Activated T-helper 1 cell treated with anti-CD3 and anti-CD28 coated beads, Interleukin-12 subunit alpha, Interleukin-12 subunit beta, Interleukin-2, Interleukin-4 antibody, amounts not matched to agents 30 ng/mL and 10 ng/mL and 1 ng/mL, durations not matched to agents 14 hours and 24 hours and 36 hours (primary cell): Measurements from ENCODE around the gene UBE3A. TPM values are rescaled to one million over a fixed set of nuclear protein-coding genes. Genes with fewer than 3 reads are reported as not detected.
"Not testable (repeated sequence)": the region's sequence is repeated elsewhere in the genome, so short reads cannot be mapped to it uniquely, and the experiment has no call there.

Experiments
- DNase-seq: peaks from one replicate; pipeline ENCODE4 v3.0.0; 2021; ENCODE audit warnings: low spot score
- H3K27ac Mint-ChIP-seq: one replicate; pipeline ENCODE4 v1.8.0; 2021; ENCODE audit warnings: mild to moderate bottlenecking, mixed read lengths
- H3K27me3 Mint-ChIP-seq: one replicate; pipeline ENCODE4 v1.8.0; 2022; ENCODE audit warnings: mild to moderate bottlenecking, moderate library complexity, mixed read lengths; ENCODE audit not compliant: insufficient read depth
- H3K36me3 Mint-ChIP-seq: one replicate; pipeline ENCODE4 v1.8.0; 2021; ENCODE audit warnings: low read depth, mixed read lengths
- H3K4me1 Mint-ChIP-seq: one replicate; pipeline ENCODE4 v1.8.0; 2021; ENCODE audit warnings: low read depth, mixed read lengths
- H3K4me3 Mint-ChIP-seq: one replicate; pipeline ENCODE4 v1.8.0; 2021; ENCODE audit warnings: mild to moderate bottlenecking, moderate library complexity, mixed read lengths
- H3K9me3 Mint-ChIP-seq: one replicate; pipeline ENCODE4 v1.8.0; 2021; ENCODE audit warnings: mixed read lengths
- intact Hi-C: fragments of 100-400 bp; cut with micrococcal nuclease; formaldehyde crosslinking; loops from one replicate; pipeline ENCODE4 v1.15.1; 2024
- total RNA-seq: library from RNA; stranded (reverse); gene quantifications from 2 replicates; pipeline ENCODE4 v1.2.3, GENCODE V29; 2022

Gene UBE3A
- total RNA-seq, 1 donor from 2014 or later = 115 TPM

DNA sequence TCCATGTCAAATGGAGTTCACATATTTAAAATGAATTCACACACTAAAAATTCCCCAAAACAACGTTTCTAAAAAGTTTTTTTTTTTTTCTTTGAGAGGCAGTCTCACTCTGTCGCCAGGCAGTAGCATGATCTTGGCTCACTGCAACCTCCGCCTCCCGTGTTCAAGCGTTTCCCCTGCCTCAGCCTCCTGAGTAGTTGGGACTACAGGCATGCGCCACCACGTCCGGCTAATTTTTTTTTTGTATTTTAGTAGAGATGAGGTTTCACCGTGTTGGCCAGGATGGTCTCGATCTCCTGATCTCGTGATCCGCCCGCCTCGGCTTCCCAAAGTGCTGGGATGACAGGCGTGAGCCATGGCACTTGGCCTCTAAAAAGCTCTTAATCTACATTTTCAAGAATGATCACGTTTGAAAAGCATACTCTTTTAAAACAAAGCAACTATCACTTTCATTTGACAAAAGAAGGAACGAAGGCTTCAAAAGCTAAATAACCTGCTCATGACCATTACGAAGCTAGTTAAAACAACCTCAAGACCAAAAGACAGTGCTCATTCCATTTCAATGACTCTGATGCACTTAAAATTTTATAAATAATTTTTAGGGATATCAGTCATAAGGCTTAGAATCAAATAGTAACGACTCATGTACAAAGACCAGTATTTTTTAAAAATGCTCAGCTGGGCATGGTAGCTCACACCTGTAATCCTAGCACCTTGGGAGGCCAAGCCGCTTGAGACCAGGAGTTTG is 5.5 kb downstream of the UBE3A start:
- no peak for DNase-seq
- no peak overlapping the region for H3K27ac Mint-ChIP-seq
- no peaks in the 10 kb centered on the region for H3K27me3 Mint-ChIP-seq
- H3K36me3 Mint-ChIP-seq = peaks cover 9% of the 10 kb centered on the region
- intact Hi-C loops = no loop called here
- no peak overlapping the region for H3K4me3 Mint-ChIP-seq
- no peaks in the 10 kb centered on the region for H3K9me3 Mint-ChIP-seq
- peaks cover 38% of the 10 kb centered on the region for H3K4me1 Mint-ChIP-seq

- H3K27me3 Mint-ChIP-seq = no peaks in the 10 kb centered on the region
- peaks cover 41% of the 10 kb centered on the region for H3K4me1 Mint-ChIP-seq
- H3K27ac Mint-ChIP-seq = no peak overlapping the region
- intact Hi-C loops = no loop called here
- H3K36me3 Mint-ChIP-seq = peaks cover 14% of the 10 kb centered on the region
- H3K4me3 Mint-ChIP-seq = no peak overlapping the region
- DNase-seq = no peak
- no peaks in the 10 kb centered on the region for H3K9me3 Mint-ChIP-seq
These were observed 6.8 kb downstream of the UBE3A start for GRCh38 chr15:25431836-25432561.

- Mint-ChIP-seq H3K4me1 (peaks cover 28% of the 10 kb centered on the region), H3K36me3 (peaks cover 24% of the 10 kb centered on the region), H3K27ac (no peak overlapping the region), H3K9me3 (peaks cover 17% of the 10 kb centered on the region), H3K4me3 (no peak overlapping the region), H3K27me3 (no peaks in the 10 kb centered on the region)
- no peak for DNase-seq
- intact Hi-C loops = no loop called here
These were observed 11.0 kb downstream of the UBE3A start for GRCh38 chr15:25427861-25428260.

GRCh38 chr15:25426896-25427610 is 11.8 kb downstream of the UBE3A start:
- Mint-ChIP-seq H3K9me3 (peaks cover 17% of the 10 kb centered on the region), H3K4me3 (no peak overlapping the region), H3K36me3 (peaks cover 24% of the 10 kb centered on the region), H3K27me3 (no peaks in the 10 kb centered on the region), H3K4me1 (peaks cover 27% of the 10 kb centered on the region), H3K27ac (no peak overlapping the region)
- intact Hi-C loops = no loop called here
- DNase-seq = no peak

DNA sequence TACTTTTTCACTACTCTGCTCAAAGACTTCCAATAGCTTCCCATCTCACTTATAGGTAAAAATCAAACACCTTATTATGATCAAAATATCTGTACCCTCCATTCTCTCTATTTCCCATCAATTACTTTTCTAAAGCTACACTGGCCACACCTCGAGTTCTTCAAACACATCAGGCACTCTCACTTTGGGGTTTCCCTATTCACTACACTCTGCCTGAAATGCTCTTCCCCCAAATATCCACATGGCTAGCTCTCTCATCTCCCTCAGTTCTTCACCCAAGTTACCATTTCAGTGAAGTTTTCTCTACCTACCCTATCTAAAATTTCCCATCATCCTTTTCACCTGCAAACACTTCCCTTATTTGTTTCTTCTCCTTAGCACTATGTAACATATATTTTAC is 14.8 kb downstream of the UBE3A start:
- H3K4me3 Mint-ChIP-seq = no peak overlapping the region
- no peak overlapping the region for H3K27ac Mint-ChIP-seq
- no peaks in the 10 kb centered on the region for H3K27me3 Mint-ChIP-seq
- DNase-seq = no peak
- H3K4me1 Mint-ChIP-seq = peaks cover 23% of the 10 kb centered on the region
- H3K9me3 Mint-ChIP-seq = peaks cover 37% of the 10 kb centered on the region
- intact Hi-C loops = no loop called here
- peaks cover 39% of the 10 kb centered on the region for H3K36me3 Mint-ChIP-seq

- Mint-ChIP-seq H3K27me3 (no peaks in the 10 kb centered on the region), H3K36me3 (peaks cover 41% of the 10 kb centered on the region), H3K4me3 (no peak overlapping the region), H3K9me3 (peaks cover 44% of the 10 kb centered on the region), H3K27ac (no peak overlapping the region), H3K4me1 (peaks cover 23% of the 10 kb centered on the region)
- intact Hi-C loops = no loop called here
- no peak for DNase-seq
These were observed 16.8 kb downstream of the UBE3A start for GRCh38 chr15:25422021-25422420.

GRCh38 chr15:25418202-25418601 is 20.6 kb downstream of the UBE3A start:
- no peak for DNase-seq
- H3K27me3 Mint-ChIP-seq = no peaks in the 10 kb centered on the region
- peaks cover 47% of the 10 kb centered on the region for H3K9me3 Mint-ChIP-seq
- H3K27ac Mint-ChIP-seq = no peak overlapping the region
- intact Hi-C loops = no loop called here
- no peak overlapping the region for H3K4me3 Mint-ChIP-seq
- H3K36me3 Mint-ChIP-seq = peaks cover 36% of the 10 kb centered on the region
- H3K4me1 Mint-ChIP-seq = peaks cover 32% of the 10 kb centered on the region

GRCh38 chr15:25417604-25418003 is 21.2 kb downstream of the UBE3A start:
- H3K36me3 Mint-ChIP-seq = peaks cover 37% of the 10 kb centered on the region
- H3K9me3 Mint-ChIP-seq = peaks cover 47% of the 10 kb centered on the region
- no peak for DNase-seq
- no peaks in the 10 kb centered on the region for H3K27me3 Mint-ChIP-seq
- no peak overlapping the region for H3K27ac Mint-ChIP-seq
- H3K4me3 Mint-ChIP-seq = no peak overlapping the region
- H3K4me1 Mint-ChIP-seq = peaks cover 32% of the 10 kb centered on the region
- intact Hi-C loops = no loop called here

DNA sequence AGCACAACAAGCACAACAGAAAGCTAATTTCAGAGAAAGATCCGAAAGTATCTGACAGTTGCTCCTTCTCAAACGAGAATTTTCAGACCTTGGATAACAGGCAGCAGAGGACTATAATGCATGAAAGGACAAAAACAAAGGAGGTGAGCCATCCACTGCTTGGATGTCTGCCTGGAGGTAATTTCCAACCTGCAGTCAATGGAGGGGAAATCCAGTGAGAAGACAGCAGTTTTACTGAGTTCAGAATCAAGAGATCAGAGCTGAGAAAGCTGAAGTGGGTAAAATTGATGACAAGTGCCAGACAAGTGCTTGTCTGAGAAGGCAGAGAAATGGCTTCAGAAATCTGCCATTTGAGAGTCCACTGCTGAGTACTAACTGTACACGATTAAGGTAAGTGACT is 22.1 kb downstream of the UBE3A start:
- Mint-ChIP-seq H3K4me1 (peaks cover 32% of the 10 kb centered on the region), H3K36me3 (peaks cover 35% of the 10 kb centered on the region), H3K9me3 (peaks cover 43% of the 10 kb centered on the region)

DNA sequence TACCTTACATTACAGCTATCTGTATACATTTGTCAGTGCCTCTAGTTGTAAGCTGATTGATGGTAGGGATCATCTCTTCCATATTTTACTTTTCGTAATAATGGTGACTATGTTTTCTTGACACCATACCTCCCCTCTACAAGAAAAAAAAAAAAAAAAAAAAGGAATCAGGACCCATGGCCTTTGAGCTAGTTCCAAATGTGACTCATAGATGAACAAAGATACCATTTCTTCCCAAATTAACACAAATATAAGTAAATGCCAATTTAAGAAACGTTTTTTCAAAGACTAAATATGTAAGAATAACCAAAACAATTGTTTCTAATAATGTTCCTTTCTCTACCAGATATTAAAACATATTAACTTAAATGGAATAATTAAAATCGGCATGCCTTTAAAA is 23.1 kb downstream of the UBE3A start:
- Mint-ChIP-seq H3K27me3 (no peaks in the 10 kb centered on the region), H3K36me3 (peaks cover 32% of the 10 kb centered on the region), H3K4me3 (no peak overlapping the region), H3K27ac (no peak overlapping the region), H3K9me3 (peaks cover 37% of the 10 kb centered on the region), H3K4me1 (peaks cover 32% of the 10 kb centered on the region)
- no peak for DNase-seq
- intact Hi-C loops = no loop called here

More for the DNA sequence above, 22.1 kb downstream of the UBE3A start:
- H3K27ac Mint-ChIP-seq = no peak overlapping the region
- H3K27me3 Mint-ChIP-seq = no peaks in the 10 kb centered on the region
- no peak for DNase-seq
- no peak overlapping the region for H3K4me3 Mint-ChIP-seq
- intact Hi-C loops = no loop called here

- Mint-ChIP-seq H3K4me3 (no peak overlapping the region), H3K4me1 (peaks cover 32% of the 10 kb centered on the region), H3K9me3 (peaks cover 34% of the 10 kb centered on the region), H3K27me3 (no peaks in the 10 kb centered on the region), H3K27ac (no peak overlapping the region), H3K36me3 (peaks cover 31% of the 10 kb centered on the region)
- intact Hi-C loops = no loop called here
- no peak for DNase-seq
These were observed 23.6 kb downstream of the UBE3A start for GRCh38 chr15:25415217-25415616.

DNA sequence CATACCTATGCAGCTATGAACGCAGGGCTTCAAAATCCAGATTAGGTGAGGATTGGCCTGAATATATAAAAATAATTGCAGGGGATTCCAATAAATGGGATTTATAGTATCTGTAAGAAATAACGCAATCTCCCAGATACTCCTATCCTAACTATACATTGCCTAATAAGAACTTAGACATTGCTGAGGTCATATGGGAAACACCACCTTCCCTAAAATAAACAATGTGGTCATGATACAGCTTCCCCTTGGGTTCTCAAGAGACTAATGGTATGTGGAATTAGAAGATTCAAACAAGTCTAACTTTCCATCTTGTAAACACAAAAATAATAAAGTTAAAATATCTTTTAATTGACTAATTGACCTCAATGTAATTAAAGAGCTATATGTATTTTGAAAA is 28.2 kb downstream of the UBE3A start:
- Mint-ChIP-seq H3K4me3 (no peak overlapping the region), H3K9me3 (peaks cover 10% of the 10 kb centered on the region), H3K27me3 (no peaks in the 10 kb centered on the region), H3K4me1 (peaks cover 20% of the 10 kb centered on the region), H3K36me3 (peaks cover 20% of the 10 kb centered on the region), H3K27ac (no peak overlapping the region)
- intact Hi-C loops = no loop called here
- DNase-seq = no peak

DNA sequence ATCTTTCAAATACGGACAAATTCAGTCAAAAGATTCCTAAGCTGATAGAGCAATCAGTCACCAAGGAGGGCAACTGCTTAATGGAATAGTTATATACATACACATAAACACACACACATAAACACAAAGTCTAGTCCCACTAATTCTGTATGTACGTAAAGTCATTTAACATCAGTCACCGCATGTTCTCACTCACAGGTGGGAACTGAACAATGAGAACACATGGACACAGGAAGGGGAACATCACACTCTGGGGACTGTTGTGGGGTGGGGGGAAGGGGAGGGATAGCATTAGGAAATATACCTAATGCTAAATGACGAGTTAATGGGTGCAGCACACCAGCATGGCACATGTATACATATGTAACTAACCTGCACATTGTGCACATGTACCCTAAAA is 29.1 kb downstream of the UBE3A start:
- not testable (repeated sequence) for H3K27me3 Mint-ChIP-seq, DNase-seq, H3K9me3 Mint-ChIP-seq, H3K27ac Mint-ChIP-seq, H3K4me3 Mint-ChIP-seq
- Mint-ChIP-seq H3K36me3 (peaks cover 18% of the 10 kb centered on the region), H3K4me1 (peaks cover 13% of the 10 kb centered on the region)
- intact Hi-C loops = loop anchor here (5.0 kb wide), 1 partner anchor 42 kb away; no protein-coding TSS in a partner anchor
